IPS-15b (cell line): ENCODE data around the gene TRIM8.

Experiments
- H3K27me3 ChIP-seq: one replicate; pipeline ENCODE4 v1.6.1; 2013; ENCODE audit warnings: low read length; ENCODE audit not compliant: control insufficient read depth, insufficient read depth
- H3K36me3 ChIP-seq: one replicate; pipeline ENCODE4 v1.6.1; 2013; ENCODE audit warnings: low read length; ENCODE audit not compliant: control insufficient read depth, insufficient read depth
- H3K4me1 ChIP-seq: one replicate; pipeline ENCODE4 v1.6.1; 2013; ENCODE audit warnings: mild to moderate bottlenecking, low read length; ENCODE audit not compliant: control insufficient read depth, insufficient read depth
- H3K4me3 ChIP-seq: one replicate; pipeline ENCODE4 v1.5.1; 2013; ENCODE audit warnings: low read depth, low read length
- H3K9ac ChIP-seq: one replicate; pipeline ENCODE4 v1.6.1; 2013; ENCODE audit warnings: low read depth, mild to moderate bottlenecking, low read length
- H3K9me3 ChIP-seq: one replicate; pipeline ENCODE4 v1.6.1; 2013; ENCODE audit warnings: mild to moderate bottlenecking, low read length; ENCODE audit not compliant: control insufficient read depth, insufficient read depth

Gene TRIM8

GRCh38 chr10:102641880-102642735 is 2.2 kb upstream of the TRIM8 start:
- peak overlapping the region; percentile 26 for H3K4me3 ChIP-seq
- H3K36me3 ChIP-seq = peaks cover 2% of the 10 kb centered on the region
- peak overlapping the region; percentile 37 for H3K9ac ChIP-seq
- peaks cover 3% of the 10 kb centered on the region for H3K4me1 ChIP-seq
- H3K9me3 ChIP-seq = no peaks in the 10 kb centered on the region
- H3K27me3 ChIP-seq = no peaks in the 10 kb centered on the region

GRCh38 chr10:102642736-102643335 is 1.4 kb upstream of the TRIM8 start:
- Histone ChIP-seq H3K9me3 (no peaks in the 10 kb centered on the region), H3K9ac (peak overlapping the region; percentile 9), H3K27me3 (no peaks in the 10 kb centered on the region), H3K36me3 (peaks cover 2% of the 10 kb centered on the region), H3K4me1 (peaks cover 5% of the 10 kb centered on the region), H3K4me3 (peak overlapping the region; percentile 26)

GRCh38 chr10:102643336-102644065 is 778 bp upstream of the TRIM8 start:
- no peaks in the 10 kb centered on the region for H3K27me3 ChIP-seq
- peaks cover 5% of the 10 kb centered on the region for H3K4me1 ChIP-seq
- peaks cover 5% of the 10 kb centered on the region for H3K36me3 ChIP-seq
- peak overlapping the region; percentile 53 for H3K4me3 ChIP-seq
- peak overlapping the region; percentile 9 for H3K9ac ChIP-seq
- H3K9me3 ChIP-seq = no peaks in the 10 kb centered on the region

- H3K4me3 ChIP-seq = peak overlapping the region; percentile 87
- peaks cover 7% of the 10 kb centered on the region for H3K4me1 ChIP-seq
- H3K9me3 ChIP-seq = no peaks in the 10 kb centered on the region
- H3K36me3 ChIP-seq = peaks cover 5% of the 10 kb centered on the region
- H3K27me3 ChIP-seq = no peaks in the 10 kb centered on the region
- peak overlapping the region; percentile 65 for H3K9ac ChIP-seq
These were observed 538 bp downstream of the TRIM8 start for GRCh38 chr10:102644646-102645387.

- Histone ChIP-seq H3K4me3 (peak overlapping the region; percentile 87), H3K27me3 (no peaks in the 10 kb centered on the region), H3K9me3 (no peaks in the 10 kb centered on the region), H3K9ac (peak overlapping the region; percentile 81), H3K36me3 (peaks cover 5% of the 10 kb centered on the region), H3K4me1 (peaks cover 8% of the 10 kb centered on the region)
These were observed 1.1 kb downstream of the TRIM8 start for GRCh38 chr10:102645388-102645740.

- H3K4me3 ChIP-seq = peak overlapping the region; percentile 87
- no peaks in the 10 kb centered on the region for H3K9me3 ChIP-seq
- no peaks in the 10 kb centered on the region for H3K27me3 ChIP-seq
- peaks cover 5% of the 10 kb centered on the region for H3K36me3 ChIP-seq
- peak overlapping the region; percentile 81 for H3K9ac ChIP-seq
- H3K4me1 ChIP-seq = peaks cover 8% of the 10 kb centered on the region
These were observed 1.7 kb downstream of the TRIM8 start for GRCh38 chr10:102645741-102646609.

- H3K9me3 ChIP-seq = no peaks in the 10 kb centered on the region
- H3K9ac ChIP-seq = peak overlapping the region; percentile 81
- H3K36me3 ChIP-seq = peaks cover 5% of the 10 kb centered on the region
- no peaks in the 10 kb centered on the region for H3K27me3 ChIP-seq
- peaks cover 8% of the 10 kb centered on the region for H3K4me1 ChIP-seq
- H3K4me3 ChIP-seq = peak overlapping the region; percentile 87
These were observed 2.5 kb downstream of the TRIM8 start for GRCh38 chr10:102646610-102647442.

GRCh38 chr10:102647443-102648268 is 3.4 kb downstream of the TRIM8 start:
- Histone ChIP-seq H3K36me3 (peaks cover 3% of the 10 kb centered on the region), H3K27me3 (no peaks in the 10 kb centered on the region), H3K4me3 (peak overlapping the region; percentile 22), H3K9ac (no peak overlapping the region), H3K9me3 (no peaks in the 10 kb centered on the region), H3K4me1 (peaks cover 8% of the 10 kb centered on the region)

GRCh38 chr10:102648269-102648888 is 4.1 kb downstream of the TRIM8 start:
- Histone ChIP-seq H3K27me3 (no peaks in the 10 kb centered on the region), H3K9me3 (no peaks in the 10 kb centered on the region), H3K36me3 (peaks cover 3% of the 10 kb centered on the region), H3K9ac (no peak overlapping the region), H3K4me3 (no peak overlapping the region), H3K4me1 (peaks cover 8% of the 10 kb centered on the region)
